ENCODE measurements around the gene SLC25A36. TPM values are rescaled to one million over a fixed set of nuclear protein-coding genes. Genes with fewer than 3 reads are reported as not detected.
"Not testable (repeated sequence)": the region's sequence is repeated elsewhere in the genome, so short reads cannot be mapped to it uniquely, and the experiment has no call there.

Gene SLC25A36
- total RNA-seq, 1 donor from 2014 or later: 69.5 TPM

- intact Hi-C loops (cut with micrococcal nuclease): loop anchor here (10.0 kb wide), 1 partner anchor 262 kb away; no protein-coding TSS in a partner anchor
- H3K4me3 Mint-ChIP-seq (ENCODE audit: low read depth): no peak overlapping the region
- peaks cover 31% of the 10 kb centered on the region for H3K27me3 Mint-ChIP-seq (ENCODE audit: low read depth)
- no peak for DNase-seq (ENCODE audit: low spot score)
- no peaks in the 10 kb centered on the region for H3K9me3 Mint-ChIP-seq
- H3K36me3 Mint-ChIP-seq (ENCODE audit: low read depth): no peaks in the 10 kb centered on the region
- no peak overlapping the region for H3K27ac Mint-ChIP-seq
- peaks cover 22% of the 10 kb centered on the region for H3K4me1 Mint-ChIP-seq (ENCODE audit: low read depth)
Observed at GRCh38 chr3:141012571-141012970, 70.9 kb downstream of the SLC25A36 start.

DNA sequence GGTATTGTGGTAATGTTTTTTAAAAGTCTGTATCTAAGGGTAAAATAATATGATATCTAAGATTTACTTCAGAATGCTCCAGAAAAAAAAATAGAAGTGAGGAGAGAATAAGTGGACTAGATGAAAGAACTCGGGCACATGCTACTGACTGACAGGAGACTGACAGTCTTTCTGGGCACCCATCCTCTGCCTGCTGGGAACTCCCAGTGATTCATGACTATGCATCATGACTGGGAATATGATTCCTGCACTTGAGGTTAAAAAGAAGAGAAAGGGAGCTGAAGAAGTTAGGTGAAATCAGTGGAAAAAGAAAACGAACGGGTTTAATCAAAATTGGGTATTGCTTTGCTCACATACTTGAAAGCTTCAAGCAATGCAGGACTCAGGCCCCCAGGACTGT lies 73.8 kb downstream of the SLC25A36 start:
- no peak for DNase-seq (ENCODE audit: low spot score)
- peaks cover 34% of the 10 kb centered on the region for H3K4me1 Mint-ChIP-seq (ENCODE audit: low read depth)
- peaks cover 18% of the 10 kb centered on the region for H3K27me3 Mint-ChIP-seq (ENCODE audit: low read depth)
- no peaks in the 10 kb centered on the region for H3K36me3 Mint-ChIP-seq (ENCODE audit: low read depth)
- no peak overlapping the region for H3K27ac Mint-ChIP-seq
- intact Hi-C loops (cut with micrococcal nuclease): loop anchor here (10.0 kb wide), 1 partner anchor 259 kb away; no protein-coding TSS in a partner anchor
- no peak overlapping the region for H3K4me3 Mint-ChIP-seq (ENCODE audit: low read depth)
- no peaks in the 10 kb centered on the region for H3K9me3 Mint-ChIP-seq

DNA sequence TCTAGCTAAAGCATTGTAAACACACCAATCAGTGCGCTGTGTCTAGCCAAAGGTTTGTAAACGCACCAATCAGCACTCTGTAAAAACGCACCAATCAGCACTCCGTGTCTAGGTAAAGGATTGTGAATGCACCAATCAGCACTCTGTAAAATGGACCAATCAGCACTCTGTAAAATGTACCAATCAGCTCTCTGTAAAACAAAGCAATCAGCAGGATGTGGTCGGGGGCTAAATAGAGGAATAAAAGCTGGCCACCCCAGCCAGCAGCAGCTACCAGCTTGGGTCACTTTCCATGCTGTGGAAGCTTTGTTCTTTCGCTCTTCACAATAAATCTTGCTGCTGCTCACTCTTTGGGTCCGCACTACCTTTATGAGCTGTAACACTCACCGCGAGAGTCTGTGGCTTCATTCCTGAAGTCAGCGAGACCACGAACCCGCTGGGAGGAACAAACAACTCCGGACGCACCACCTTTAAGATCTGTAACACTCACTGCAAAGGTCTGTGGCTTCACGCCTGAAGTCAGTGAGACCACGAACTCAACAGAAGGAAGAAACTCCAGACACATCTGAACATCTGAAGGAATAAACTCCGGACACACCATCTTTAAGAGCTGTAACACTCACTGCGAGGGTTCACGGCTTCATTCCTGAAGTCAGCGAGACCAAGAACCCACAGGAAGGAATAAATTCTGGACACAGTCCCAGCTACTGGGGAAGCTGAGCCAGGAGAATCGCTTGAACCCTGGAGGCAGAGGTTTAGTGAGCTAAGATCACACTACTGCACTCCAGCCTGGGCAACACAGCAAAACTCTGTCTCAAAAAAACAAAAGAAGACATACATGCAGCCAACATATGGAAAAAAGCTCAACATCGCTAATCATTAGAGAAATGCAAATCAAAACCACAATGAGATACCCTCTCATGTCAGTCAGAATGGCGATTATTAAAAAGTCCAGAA lies 76.0 kb downstream of the SLC25A36 start:
- peaks cover 13% of the 10 kb centered on the region for H3K27me3 Mint-ChIP-seq (ENCODE audit: low read depth)
- intact Hi-C loops (cut with micrococcal nuclease): loop anchor here (10.0 kb wide), 1 partner anchor 257 kb away; no protein-coding TSS in a partner anchor
- peak; percentile 30 for DNase-seq (ENCODE audit: low spot score)
- H3K27ac Mint-ChIP-seq; H3K9me3 Mint-ChIP-seq; H3K36me3 Mint-ChIP-seq (ENCODE audit: low read depth): not testable (repeated sequence)
- H3K4me3 Mint-ChIP-seq (ENCODE audit: low read depth): peak overlapping the region; percentile 57
- H3K4me1 Mint-ChIP-seq (ENCODE audit: low read depth): peaks cover 23% of the 10 kb centered on the region

DNA sequence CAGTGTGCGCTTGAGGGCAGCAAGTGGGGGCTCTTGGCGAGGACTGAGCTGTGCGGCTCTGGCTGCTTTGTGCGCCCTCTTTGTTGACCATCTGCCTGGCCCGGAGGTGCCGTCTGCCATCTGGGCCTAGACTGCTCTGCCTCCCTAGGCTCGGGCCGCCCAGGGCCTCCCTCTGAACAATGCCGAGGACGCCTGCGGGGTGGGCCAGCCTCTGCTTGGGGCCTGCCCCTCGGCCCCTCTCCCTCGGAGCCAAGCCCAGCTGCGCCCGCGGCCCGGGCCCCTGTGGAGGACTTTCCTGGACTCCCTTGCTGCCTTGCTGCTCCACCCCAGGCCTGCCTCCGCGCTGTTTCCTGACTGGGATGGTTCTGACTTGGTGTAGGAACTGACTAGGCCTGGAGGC lies 77.6 kb downstream of the SLC25A36 start:
- DNase-seq (ENCODE audit: low spot score): no peak
- no peak overlapping the region for H3K27ac Mint-ChIP-seq
- H3K4me3 Mint-ChIP-seq (ENCODE audit: low read depth): no peak overlapping the region
- no peaks in the 10 kb centered on the region for H3K9me3 Mint-ChIP-seq
- H3K4me1 Mint-ChIP-seq (ENCODE audit: low read depth): peaks cover 23% of the 10 kb centered on the region
- intact Hi-C loops (cut with micrococcal nuclease): loop anchor here (10.0 kb wide), 1 partner anchor 256 kb away; no protein-coding TSS in a partner anchor
- H3K27me3 Mint-ChIP-seq (ENCODE audit: low read depth): peaks cover 18% of the 10 kb centered on the region
- H3K36me3 Mint-ChIP-seq (ENCODE audit: low read depth): no peaks in the 10 kb centered on the region

DNA sequence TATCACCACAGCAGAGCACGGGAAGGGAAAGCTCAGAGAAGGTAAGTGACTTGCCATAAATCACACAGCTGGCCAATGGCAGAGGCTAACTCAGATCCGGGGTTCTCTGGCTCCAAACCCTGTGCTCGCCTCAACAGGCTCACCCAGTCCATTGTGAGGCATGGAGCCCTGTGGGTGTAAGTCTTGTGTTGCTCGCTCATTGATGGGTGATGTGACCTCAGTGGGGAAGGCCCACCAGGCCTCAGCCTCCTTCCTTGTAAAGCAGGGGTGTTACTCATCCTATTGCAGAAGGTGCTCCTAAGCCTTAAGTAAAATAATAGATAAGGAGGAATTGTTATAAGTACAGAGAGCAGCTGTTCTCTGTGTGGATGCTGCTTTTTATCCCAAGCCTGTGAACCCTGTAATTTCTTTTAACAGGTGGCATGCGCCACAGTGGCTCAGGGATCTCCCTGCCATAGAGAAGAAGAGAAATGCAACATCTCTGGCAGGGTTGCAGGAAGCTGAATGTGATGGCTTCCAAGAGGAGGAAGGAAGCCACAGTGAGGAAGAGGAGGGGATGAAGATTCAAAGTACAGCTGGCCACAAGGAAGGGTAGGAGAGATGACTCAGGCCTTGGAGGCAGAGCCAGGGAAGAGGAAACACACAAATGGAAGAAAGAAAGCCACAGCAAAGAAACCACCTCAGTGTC lies 78.7 kb downstream of the SLC25A36 start:
- H3K4me3 Mint-ChIP-seq (ENCODE audit: low read depth): no peak overlapping the region
- no peak for DNase-seq (ENCODE audit: low spot score)
- H3K36me3 Mint-ChIP-seq (ENCODE audit: low read depth): no peaks in the 10 kb centered on the region
- peaks cover 18% of the 10 kb centered on the region for H3K27me3 Mint-ChIP-seq (ENCODE audit: low read depth)
- H3K27ac Mint-ChIP-seq: peak overlapping the region; percentile 47
- peaks cover 23% of the 10 kb centered on the region for H3K4me1 Mint-ChIP-seq (ENCODE audit: low read depth)
- H3K9me3 Mint-ChIP-seq: no peaks in the 10 kb centered on the region
- intact Hi-C loops (cut with micrococcal nuclease): no loop called here

- H3K36me3 Mint-ChIP-seq (ENCODE audit: low read depth): no peaks in the 10 kb centered on the region
- peaks cover 22% of the 10 kb centered on the region for H3K27me3 Mint-ChIP-seq (ENCODE audit: low read depth)
- H3K9me3 Mint-ChIP-seq: no peaks in the 10 kb centered on the region
- intact Hi-C loops (cut with micrococcal nuclease): no loop called here
- DNase-seq (ENCODE audit: low spot score): no peak
- H3K27ac Mint-ChIP-seq: no peak overlapping the region
- peaks cover 23% of the 10 kb centered on the region for H3K4me1 Mint-ChIP-seq (ENCODE audit: low read depth)
- H3K4me3 Mint-ChIP-seq (ENCODE audit: low read depth): no peak overlapping the region
Observed at GRCh38 chr3:141021261-141021660, 79.6 kb downstream of the SLC25A36 start.

Other genes with a start within 250 kb of the SLC25A36 start
- gene SPSB4, start 109.5 kb downstream of the SLC25A36 start, total RNA-seq: not detected in 2 replicates

Data from activated T-helper 2 cell treated with anti-CD3 and anti-CD28 coated beads, Interferon-gamma antibody, Interleukin-2, Interleukin-4, amounts not matched to agents 10 μg/mL and 5 μg/mL and 100 μg/mL, durations not matched to agents 14 hours and 24 hours and 36 hours (primary cell).